Gastroesophageal sphincter (tissue), 3 donors: Measurements from ENCODE around the gene FAM53B.

Experiments used
- EP300 ChIP-seq: sonication (generic); formaldehyde crosslinking; IDR thresholded peaks from one replicate; pipeline ENCODE4 v1.6.1; 2017; ENCODE audit warnings: antibody characterized with exemption, mild to moderate bottlenecking
- POLR2A ChIP-seq, 2 donors: fragments of 450-650 bp; IDR thresholded peaks; one replicate each; pipeline ENCODE4 v1.6.1; 2017; ENCODE audit warnings: antibody characterized with exemption in 2 of 2, mild to moderate bottlenecking in 2 of 2, moderate library complexity in 1 of 2
- TF ChIP-seq, protein P1 (sequence below), 4 experiments: fragments of 200-600 bp in 2 of 4; fragments of 450-650 bp in 2 of 4; sonication (generic) in 1 of 4; IDR thresholded peaks; one replicate each; pipeline ENCODE4 v1.5.1; 2017 to 2019; ENCODE audit warnings: antibody characterized with exemption in 4 of 4, mild to moderate bottlenecking in 2 of 4, moderate library complexity in 2 of 4

DNA sequence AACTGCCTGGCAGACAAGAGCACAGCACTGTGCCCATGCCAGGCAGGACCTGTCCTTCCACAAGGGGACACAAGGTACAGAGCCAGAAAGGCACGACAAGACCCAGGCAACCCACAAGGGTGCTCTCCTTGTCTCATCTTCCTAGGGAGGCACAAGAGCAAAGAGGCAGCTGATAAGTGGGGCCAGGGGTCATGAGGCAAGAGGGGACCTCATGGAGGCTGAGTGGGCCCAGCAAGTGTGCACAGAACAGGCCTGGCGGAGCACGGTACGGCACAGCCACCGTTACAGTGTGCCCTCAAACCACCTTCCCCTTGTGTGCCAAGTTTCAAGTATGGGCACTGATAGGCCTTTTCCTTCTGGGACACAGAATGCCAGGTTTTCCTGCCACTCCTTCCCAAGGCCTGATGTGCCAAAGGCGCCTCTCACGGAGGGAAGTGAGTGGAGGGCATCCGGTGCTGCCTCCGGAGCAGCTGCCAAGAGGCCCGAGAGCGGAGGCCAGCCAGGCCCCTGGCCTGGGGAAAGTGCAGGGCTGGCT, 75.6 kb downstream of the FAM53B start:
- TF ChIP-seq, protein P1, sequence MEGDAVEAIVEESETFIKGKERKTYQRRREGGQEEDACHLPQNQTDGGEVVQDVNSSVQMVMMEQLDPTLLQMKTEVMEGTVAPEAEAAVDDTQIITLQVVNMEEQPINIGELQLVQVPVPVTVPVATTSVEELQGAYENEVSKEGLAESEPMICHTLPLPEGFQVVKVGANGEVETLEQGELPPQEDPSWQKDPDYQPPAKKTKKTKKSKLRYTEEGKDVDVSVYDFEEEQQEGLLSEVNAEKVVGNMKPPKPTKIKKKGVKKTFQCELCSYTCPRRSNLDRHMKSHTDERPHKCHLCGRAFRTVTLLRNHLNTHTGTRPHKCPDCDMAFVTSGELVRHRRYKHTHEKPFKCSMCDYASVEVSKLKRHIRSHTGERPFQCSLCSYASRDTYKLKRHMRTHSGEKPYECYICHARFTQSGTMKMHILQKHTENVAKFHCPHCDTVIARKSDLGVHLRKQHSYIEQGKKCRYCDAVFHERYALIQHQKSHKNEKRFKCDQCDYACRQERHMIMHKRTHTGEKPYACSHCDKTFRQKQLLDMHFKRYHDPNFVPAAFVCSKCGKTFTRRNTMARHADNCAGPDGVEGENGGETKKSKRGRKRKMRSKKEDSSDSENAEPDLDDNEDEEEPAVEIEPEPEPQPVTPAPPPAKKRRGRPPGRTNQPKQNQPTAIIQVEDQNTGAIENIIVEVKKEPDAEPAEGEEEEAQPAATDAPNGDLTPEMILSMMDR (IDR thresholded peaks at IDR 0.05) = no peak
- TF ChIP-seq EP300 (no peak), POLR2A (IDR thresholded peaks at IDR 0.05) (no peak)
